ENCODE results near the gene MAGEA2B.
"Not testable (repeated sequence)": the region's sequence is repeated elsewhere in the genome, so short reads cannot be mapped to it uniquely, and the experiment has no call there.

The MAGEA2B gene

GRCh38 chrX:152754871-152755270 is 40.4 kb downstream of the MAGEA2B start:
- not testable (repeated sequence) for DNase-seq (ENCODE audit: low read depth in 4 of 4, low spot score in 1 of 4)

GRCh38 chrX:152758918-152759317 is 44.5 kb downstream of the MAGEA2B start, which contains the start of gene CSAG3:
Gene CSAG3, plus strand, starts transcription at chrX:152759218.
- DNase-seq (ENCODE audit: low read depth in 4 of 4, low spot score in 1 of 4) = not testable (repeated sequence)

- DNase-seq (ENCODE audit: low read depth in 4 of 4, low spot score in 1 of 4) = not testable (repeated sequence)
These were observed 45.1 kb downstream of the MAGEA2B start for GRCh38 chrX:152759544-152759943.

GRCh38 chrX:152761582-152761981 is 47.2 kb downstream of the MAGEA2B start:
- DNase-seq (ENCODE audit: low read depth in 4 of 4, low spot score in 1 of 4) = not testable (repeated sequence)

GRCh38 chrX:152766562-152766961 is 52.1 kb downstream of the MAGEA2B start:
- not testable (repeated sequence) for DNase-seq (ENCODE audit: low read depth in 4 of 4, low spot score in 1 of 4)

Measured in stimulated activated CD4-positive, alpha-beta T cell treated with anti-CD3 and anti-CD28 coated beads, Interleukin-1b, Interleukin-23, amount 100 ng/mL, for 24 hours (primary cell).